Chondrocyte (in vitro differentiated cells): ENCODE results near the gene LAMB1. TPM values are rescaled to one million over a fixed set of nuclear protein-coding genes. Genes with fewer than 3 reads are reported as not detected.

Source experiments
- DNase-seq: peaks from one replicate; pipeline ENCODE4 v3.0.0; 2021; ENCODE audit warnings: mixed read lengths, low spot score
- H3K27ac Mint-ChIP-seq: one replicate; pipeline ENCODE4 v1.8.0; 2021; ENCODE audit warnings: mild to moderate bottlenecking, moderate library complexity, mixed read lengths; ENCODE audit not compliant: unreplicated experiment
- H3K27me3 Mint-ChIP-seq: 2 replicates; pipeline ENCODE4 v1.8.0; 2021; ENCODE audit warnings: low read depth, mixed read lengths
- H3K36me3 Mint-ChIP-seq: 2 replicates; pipeline ENCODE4 v1.8.0; 2021; ENCODE audit warnings: low read depth, mixed read lengths
- H3K4me1 Mint-ChIP-seq: 2 replicates; pipeline ENCODE4 v1.8.0; 2021; ENCODE audit warnings: low read depth, mild to moderate bottlenecking, mixed read lengths
- H3K4me3 Mint-ChIP-seq: one replicate; pipeline ENCODE4 v1.8.0; 2021; ENCODE audit warnings: mild to moderate bottlenecking, moderate library complexity, mixed read lengths; ENCODE audit not compliant: unreplicated experiment
- H3K9me3 Mint-ChIP-seq: 2 replicates; pipeline ENCODE4 v1.8.0; 2021; ENCODE audit warnings: low read depth, mixed read lengths
- total RNA-seq: library from RNA; stranded (reverse); gene quantifications from 3 replicates; pipeline ENCODE4 v1.2.1, GENCODE V29; 2021
- TF ChIP-seq, protein P1 (sequence below): fragments of 200-600 bp; sonication (generic); IDR thresholded peaks from 2 replicates; pipeline ENCODE4 v1.5.0; 2021; ENCODE audit warnings: antibody characterized with exemption, mild to moderate bottlenecking, moderate library complexity

LAMB1 gene
- total RNA-seq, 1 donor from 2014 or later = 466 TPM

DNA sequence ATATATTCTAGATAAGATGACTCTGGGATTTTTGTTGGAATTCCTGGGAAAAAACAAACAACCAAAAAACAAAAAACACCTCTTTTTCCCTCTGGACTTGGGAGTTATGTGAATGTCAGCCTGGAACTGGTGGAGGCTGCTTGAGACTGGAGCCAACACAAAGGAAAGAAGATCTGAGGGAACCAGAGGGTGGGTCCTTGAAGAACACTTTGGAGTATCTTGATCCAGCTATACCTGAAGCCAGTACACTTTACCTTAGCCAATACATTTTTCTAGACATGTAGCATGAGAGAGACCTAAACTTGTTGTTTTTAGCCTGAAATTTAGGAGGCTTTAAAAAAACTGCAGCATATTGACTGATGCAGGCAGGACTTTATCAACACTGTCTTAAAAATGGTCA is 5.9 kb upstream of the LAMB1 start:
- Mint-ChIP-seq H3K36me3 (no peaks in the 10 kb centered on the region), H3K4me1 (peaks cover 37% of the 10 kb centered on the region), H3K9me3 (no peaks in the 10 kb centered on the region), H3K27me3 (no peaks in the 10 kb centered on the region), H3K27ac (no peak overlapping the region), H3K4me3 (no peak overlapping the region)
- TF ChIP-seq, protein P1, sequence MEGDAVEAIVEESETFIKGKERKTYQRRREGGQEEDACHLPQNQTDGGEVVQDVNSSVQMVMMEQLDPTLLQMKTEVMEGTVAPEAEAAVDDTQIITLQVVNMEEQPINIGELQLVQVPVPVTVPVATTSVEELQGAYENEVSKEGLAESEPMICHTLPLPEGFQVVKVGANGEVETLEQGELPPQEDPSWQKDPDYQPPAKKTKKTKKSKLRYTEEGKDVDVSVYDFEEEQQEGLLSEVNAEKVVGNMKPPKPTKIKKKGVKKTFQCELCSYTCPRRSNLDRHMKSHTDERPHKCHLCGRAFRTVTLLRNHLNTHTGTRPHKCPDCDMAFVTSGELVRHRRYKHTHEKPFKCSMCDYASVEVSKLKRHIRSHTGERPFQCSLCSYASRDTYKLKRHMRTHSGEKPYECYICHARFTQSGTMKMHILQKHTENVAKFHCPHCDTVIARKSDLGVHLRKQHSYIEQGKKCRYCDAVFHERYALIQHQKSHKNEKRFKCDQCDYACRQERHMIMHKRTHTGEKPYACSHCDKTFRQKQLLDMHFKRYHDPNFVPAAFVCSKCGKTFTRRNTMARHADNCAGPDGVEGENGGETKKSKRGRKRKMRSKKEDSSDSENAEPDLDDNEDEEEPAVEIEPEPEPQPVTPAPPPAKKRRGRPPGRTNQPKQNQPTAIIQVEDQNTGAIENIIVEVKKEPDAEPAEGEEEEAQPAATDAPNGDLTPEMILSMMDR = no peak
- no peak for DNase-seq

DNA sequence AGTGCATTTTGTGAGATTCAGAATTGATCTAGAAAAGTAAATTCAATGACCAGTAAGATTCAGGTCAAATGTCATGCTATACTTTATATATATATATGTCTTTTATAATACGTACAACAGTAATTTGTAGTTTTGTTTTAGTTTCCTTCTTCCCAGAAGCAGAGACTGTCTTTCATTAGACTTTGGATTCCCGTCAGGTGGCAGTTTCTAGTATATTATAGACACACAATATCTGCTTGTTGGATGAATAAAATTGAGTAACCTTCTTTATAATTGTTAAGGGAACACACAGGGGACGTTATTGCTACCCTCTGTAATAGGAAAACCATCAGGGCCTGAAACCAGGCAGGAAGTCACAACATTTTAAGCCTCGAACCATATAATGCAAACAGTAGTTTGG is 5.3 kb upstream of the LAMB1 start:
- H3K9me3 Mint-ChIP-seq = no peaks in the 10 kb centered on the region
- no peaks in the 10 kb centered on the region for H3K36me3 Mint-ChIP-seq
- no peak for DNase-seq
- TF ChIP-seq, protein P1 = no peak
- no peak overlapping the region for H3K4me3 Mint-ChIP-seq
- peaks cover 38% of the 10 kb centered on the region for H3K4me1 Mint-ChIP-seq
- H3K27ac Mint-ChIP-seq = no peak overlapping the region
- H3K27me3 Mint-ChIP-seq = no peaks in the 10 kb centered on the region

DNA sequence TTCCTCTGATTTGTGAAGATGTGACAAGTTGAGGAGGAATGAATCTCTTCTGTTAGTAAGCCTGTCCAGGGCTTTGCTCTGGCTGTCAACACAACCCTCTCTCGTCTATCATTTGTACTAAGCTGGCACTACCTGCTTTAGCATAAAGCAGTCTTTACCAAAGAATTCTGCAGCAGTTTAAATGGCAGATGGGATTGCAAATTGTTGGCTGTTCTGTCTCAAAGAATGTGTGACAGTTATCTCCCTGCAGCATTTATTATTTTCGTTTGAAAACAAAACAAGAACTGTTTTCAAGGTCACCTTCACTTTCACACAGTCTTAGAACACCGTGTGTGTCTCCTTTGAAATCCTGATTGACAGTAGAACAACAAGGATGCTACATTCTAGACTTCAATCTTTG is 4.8 kb upstream of the LAMB1 start:
- Mint-ChIP-seq H3K9me3 (no peaks in the 10 kb centered on the region), H3K27me3 (no peaks in the 10 kb centered on the region), H3K4me1 (peaks cover 38% of the 10 kb centered on the region), H3K27ac (peak overlapping the region; percentile 3), H3K36me3 (no peaks in the 10 kb centered on the region), H3K4me3 (no peak overlapping the region)
- no peak for DNase-seq
- TF ChIP-seq, protein P1 = no peak

DNA sequence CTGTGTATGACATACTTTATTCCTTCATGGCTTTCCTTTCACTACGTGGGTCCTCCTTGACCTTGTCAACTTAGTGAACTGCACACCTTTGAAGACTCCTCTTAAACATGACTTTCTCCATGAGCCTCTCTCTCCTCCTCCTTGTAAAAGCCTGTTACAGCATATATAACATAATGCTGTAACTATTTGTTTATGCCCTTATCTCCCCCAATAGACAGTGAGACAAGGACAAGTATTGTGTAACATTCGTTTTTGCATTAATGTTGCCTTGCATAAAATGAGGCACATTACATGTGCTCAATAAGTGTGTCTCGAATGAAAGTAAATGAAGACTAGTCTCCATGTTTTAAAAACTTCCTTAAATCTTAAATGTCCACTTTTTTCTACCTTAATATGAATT is 4.3 kb upstream of the LAMB1 start:
- DNase-seq = no peak
- Mint-ChIP-seq H3K27me3 (no peaks in the 10 kb centered on the region), H3K9me3 (no peaks in the 10 kb centered on the region), H3K27ac (no peak overlapping the region), H3K4me3 (no peak overlapping the region), H3K36me3 (no peaks in the 10 kb centered on the region), H3K4me1 (peaks cover 38% of the 10 kb centered on the region)
- TF ChIP-seq, protein P1 = no peak

DNA sequence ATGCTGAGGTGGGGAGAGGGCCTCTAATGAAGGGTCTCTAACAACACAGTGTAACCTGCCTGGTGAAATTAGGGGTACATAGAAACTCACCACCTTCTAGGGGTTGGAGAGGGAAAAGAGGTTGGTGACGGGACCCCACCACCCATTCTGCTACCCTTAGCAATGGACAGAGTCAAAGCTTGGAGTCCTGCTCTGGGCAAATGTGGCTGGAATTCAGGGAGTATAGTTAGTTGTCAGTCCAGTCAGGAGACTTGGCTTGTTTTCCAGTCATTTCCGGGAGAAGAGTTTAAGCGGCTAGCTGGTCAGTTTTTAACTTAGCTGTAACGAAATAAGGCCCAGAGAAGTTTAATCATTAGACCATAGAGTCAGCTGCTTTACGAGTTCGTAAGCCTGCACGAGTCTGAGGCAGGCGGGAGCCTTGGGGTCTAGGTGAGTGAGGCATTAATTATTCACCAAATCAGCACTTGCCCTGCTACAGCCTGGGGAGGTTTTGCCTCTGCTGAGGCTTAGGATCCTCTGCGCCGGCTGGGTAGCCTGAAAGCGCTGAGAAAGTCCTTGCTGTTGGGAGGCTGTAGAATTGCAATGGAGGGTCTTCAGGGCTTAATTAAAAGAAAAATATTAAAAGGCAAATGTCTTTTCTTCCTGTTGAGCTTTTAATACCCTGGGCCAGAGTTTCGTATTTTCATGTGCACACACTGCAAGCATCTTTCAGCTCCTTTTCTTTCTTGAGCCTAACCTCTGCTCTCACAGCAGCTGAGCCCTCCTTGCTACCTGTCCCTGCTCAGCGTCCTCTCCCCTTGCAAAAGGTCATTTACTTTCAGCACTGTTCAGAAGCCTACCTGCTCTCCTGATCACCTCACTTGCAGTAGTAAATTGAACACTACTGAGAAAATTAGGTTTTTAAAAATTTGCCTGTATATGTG is 1.5 kb upstream of the LAMB1 start:
- H3K27ac Mint-ChIP-seq = peak overlapping the region; percentile 86
- H3K27me3 Mint-ChIP-seq = no peaks in the 10 kb centered on the region
- no peak for DNase-seq
- peaks cover 53% of the 10 kb centered on the region for H3K4me1 Mint-ChIP-seq
- TF ChIP-seq, protein P1 = no peak
- no peaks in the 10 kb centered on the region for H3K9me3 Mint-ChIP-seq
- peaks cover 7% of the 10 kb centered on the region for H3K36me3 Mint-ChIP-seq
- peak overlapping the region; percentile 95 for H3K4me3 Mint-ChIP-seq
